Cardiac septum (tissue), 1 donor: Measurements from ENCODE around the gene LNX1. TPM values are rescaled to one million over a fixed set of nuclear protein-coding genes. Genes with fewer than 3 reads are reported as not detected.
"Not testable (repeated sequence)": the region's sequence is repeated elsewhere in the genome, so short reads cannot be mapped to it uniquely, and the experiment has no call there.

Experiments
- DNase-seq: peaks from one replicate; pipeline ENCODE4 v3.0.0-alpha.2; 2020; ENCODE audit warnings: low spot score
- intact Hi-C: fragments of 100-400 bp; cut with DNase I; formaldehyde crosslinking; loops from one replicate; pipeline ENCODE4 v1.14.0; 2022
- total RNA-seq: library from RNA; stranded (reverse); fragmentation: NEBNext Ultra II Directional; extraction: Animal tissue kit (Norgen Biotek cat#: 25700); gene quantifications from one replicate; pipeline ENCODE4 v1.2.1, GENCODE V29; 2021
- donor health status: DM: no; HTN: no; CAD: no.

The LNX1 gene
- total RNA-seq, 1 donor from 2014 or later: 1.8 TPM

GRCh38 chr4:53444954-53445353 lies 146.3 kb downstream of the LNX1 start:
- intact Hi-C loops: no loop called here
- no peak for DNase-seq

DNA sequence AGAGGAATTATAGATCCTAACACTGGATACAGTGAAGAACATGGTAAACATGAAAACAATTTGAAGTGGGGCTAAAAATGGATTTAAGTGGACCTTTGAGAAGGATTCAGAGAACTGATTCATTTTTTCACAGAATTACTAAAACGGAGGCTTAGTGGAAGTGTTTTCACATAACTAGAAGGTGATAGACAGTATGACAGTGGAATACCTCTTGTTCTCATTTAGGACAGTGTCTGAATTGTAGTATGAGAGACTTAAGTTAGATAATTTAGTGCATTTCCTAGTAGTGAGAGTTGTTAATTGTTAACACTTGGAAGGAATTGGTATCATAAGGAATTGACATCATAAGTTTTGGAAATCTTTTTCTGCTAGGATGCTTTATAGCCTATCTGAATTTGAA lies 149.7 kb downstream of the LNX1 start:
- no peak for DNase-seq
- intact Hi-C loops: no loop called here

GRCh38 chr4:53436251-53436650 lies 155.0 kb downstream of the LNX1 start:
- DNase-seq: no peak
- intact Hi-C loops: no loop called here

DNA sequence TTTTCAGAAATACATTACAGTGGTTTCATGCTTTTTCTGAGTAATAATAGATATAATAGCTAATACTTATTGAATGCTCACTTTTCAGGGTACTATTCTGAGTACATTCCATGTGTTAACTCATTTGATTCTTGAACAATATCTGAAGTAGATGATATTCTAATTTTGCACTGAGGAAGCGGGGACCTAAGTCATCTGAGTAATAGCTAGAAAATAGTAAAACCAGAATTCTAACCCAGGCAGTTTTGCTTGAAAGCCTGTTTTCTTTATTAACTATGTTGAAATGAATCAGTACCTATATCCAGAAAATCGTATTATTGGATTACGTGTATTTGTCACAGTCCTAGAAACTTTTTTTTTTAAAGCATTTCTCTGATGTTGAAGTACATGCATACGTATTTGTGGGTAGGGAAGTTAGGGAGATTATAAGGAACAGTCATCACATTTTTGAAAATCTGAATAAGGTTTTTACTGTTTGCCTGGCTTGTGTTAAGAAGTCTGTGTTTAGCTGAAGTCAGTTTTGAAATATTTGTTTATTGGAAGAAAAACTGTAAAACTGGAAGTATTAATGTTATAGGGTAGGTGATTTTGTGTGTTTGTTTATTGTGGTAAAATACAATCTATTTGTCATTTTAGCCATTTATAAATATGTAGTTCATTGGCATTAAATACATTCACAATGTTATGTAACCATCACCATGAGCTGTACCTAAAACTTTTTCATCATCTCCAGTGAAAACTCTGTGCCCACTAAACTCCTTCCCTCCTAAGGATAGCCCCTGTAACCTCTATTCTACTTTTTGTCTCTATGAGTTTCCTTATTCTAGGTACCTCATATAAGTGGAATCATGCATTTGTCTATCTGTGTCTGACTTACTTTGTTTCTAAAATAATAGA lies 158.5 kb downstream of the LNX1 start:
- intact Hi-C loops: no loop called here
- no peak for DNase-seq

DNA sequence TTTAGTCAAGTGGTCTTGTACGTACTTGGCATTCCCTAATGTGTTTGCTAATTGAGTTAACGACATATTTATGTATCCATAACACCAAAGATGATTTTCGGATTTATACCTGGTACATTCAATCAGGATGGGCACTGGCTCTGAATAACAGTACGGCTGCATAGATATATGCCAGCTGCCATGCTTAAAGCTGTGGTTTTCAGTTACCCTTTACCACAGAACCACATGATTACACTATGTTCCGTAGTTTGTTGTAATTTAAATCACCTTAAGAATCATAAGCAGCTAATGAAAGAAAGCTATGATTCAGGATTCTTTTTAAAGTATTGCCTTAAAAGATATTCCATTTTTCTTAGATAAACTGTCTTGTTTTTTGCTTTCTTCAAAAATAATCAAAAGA lies 160.2 kb downstream of the LNX1 start:
- intact Hi-C loops: no loop called here
- no peak for DNase-seq

DNA sequence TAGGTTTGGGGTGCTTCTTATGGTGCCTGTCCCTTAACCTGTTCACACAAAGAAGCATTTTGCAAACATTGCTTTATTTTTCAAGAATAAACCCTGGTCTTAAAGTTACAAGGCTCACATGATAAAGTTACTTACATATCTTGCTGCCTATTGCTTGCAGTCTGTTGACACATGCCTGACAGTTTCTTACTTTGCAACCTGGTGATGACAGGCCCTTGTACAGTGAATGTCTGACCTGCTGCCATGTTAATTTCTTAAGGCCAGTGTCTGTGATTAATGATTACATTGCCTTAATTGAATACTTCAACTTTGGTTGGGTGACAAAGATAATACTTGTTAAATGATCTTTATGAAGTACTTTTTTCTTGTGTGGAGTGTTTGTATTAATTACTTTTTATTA lies 163.9 kb downstream of the LNX1 start:
- no peak for DNase-seq
- intact Hi-C loops: no loop called here

DNA sequence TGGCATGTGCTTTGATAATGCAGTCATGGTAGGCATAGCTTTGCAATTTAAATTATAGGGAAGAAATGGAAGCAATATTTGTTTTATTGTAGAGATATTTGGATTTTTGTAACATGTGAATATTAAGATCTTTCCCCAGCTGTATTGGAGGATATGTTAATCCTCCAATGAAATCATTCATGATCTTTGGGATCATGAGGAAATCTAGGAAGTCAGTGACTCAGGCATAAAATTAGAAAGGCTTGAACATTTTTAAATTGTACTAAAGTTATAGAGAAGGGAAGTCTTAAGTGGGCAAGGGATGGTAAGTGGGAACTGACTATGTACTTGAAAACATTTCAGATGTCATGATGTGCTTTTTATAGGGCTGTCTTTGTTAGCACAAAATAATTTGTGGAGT lies 167.0 kb downstream of the LNX1 start:
- intact Hi-C loops: no loop called here
- no peak for DNase-seq

DNA sequence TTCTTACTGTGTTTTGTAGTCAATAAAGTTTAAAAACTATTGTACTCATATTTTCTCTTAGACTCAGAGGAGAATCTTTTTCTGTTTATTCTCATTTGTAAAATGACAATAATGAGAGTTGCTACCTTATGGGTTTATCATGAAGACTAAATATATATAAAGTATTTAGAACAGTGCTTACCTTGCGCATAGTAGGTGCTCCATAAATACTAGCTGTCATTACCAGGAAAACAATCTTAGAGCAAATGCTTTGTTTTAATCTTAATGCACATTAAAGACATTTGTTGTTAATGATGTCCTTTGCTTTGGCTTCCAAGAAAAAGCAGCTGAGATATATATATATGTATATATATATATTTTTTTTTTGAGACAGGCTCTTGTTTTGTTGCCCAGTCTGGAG lies 168.9 kb downstream of the LNX1 start:
- intact Hi-C loops: no loop called here
- no peak for DNase-seq

- intact Hi-C loops: no loop called here
- DNase-seq: no peak
Observed at GRCh38 chr4:53421791-53422190, 169.5 kb downstream of the LNX1 start.

DNA sequence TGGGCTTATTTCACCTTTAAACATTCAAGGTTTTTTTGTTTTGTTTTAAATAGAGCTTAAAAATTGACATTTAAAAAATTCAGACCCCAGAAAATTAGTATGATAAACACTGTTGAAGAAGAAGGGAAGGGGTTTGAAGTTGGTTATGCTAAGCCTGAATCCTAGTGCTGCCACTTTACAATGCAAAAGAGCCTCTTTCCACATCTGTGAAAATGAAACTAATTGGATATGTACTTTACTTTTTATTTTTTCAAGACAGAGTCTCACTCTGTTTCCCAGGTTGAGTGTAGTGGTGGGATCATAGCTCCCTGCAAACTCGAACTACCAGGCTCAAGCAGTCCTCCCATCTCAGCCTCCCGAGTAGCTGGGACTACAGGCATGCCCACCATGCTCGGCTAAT lies 172.1 kb downstream of the LNX1 start:
- intact Hi-C loops: no loop called here

GRCh38 chr4:53409479-53409878 lies 181.8 kb downstream of the LNX1 start:
- intact Hi-C loops, DNase-seq: not testable (repeated sequence)

More for the DNA sequence above, 172.1 kb downstream of the LNX1 start:
- DNase-seq: no peak

Other genes starting within 250 kb of the LNX1 start
- 9.7 TPM for gene SCFD2, start 225.4 kb downstream of the LNX1 start, total RNA-seq
- 39.2 TPM for gene FIP1L1, start 213.8 kb downstream of the LNX1 start, total RNA-seq